ENCODE data around the gene CHD6. TPM values are rescaled to one million over a fixed set of nuclear protein-coding genes. Genes with fewer than 3 reads are reported as not detected.

CHD6 gene
- total RNA-seq, 6 experiments from 2014 or later = 24.7 to 28.9 (median 27.1) TPM

- H3K36me3 Mint-ChIP-seq (ENCODE audit: low read depth) = peaks cover 35% of the 10 kb centered on the region
- no peaks in the 10 kb centered on the region for H3K9me3 Mint-ChIP-seq
- no peak overlapping the region for H3K27ac Mint-ChIP-seq
- no peak for DNase-seq
- no peak overlapping the region for H3K4me3 Mint-ChIP-seq
- peaks cover 26% of the 10 kb centered on the region for H3K4me1 Mint-ChIP-seq (ENCODE audit: low read depth)
- TF ChIP-seq CTCF (IDR thresholded peaks at IDR 0.05) = no peak
- H3K27me3 Mint-ChIP-seq (ENCODE audit: insufficient read depth) = peaks cover 4% of the 10 kb centered on the region; the same call in 1 of the 2 replicates
These were observed 205.0 kb downstream of the CHD6 start for GRCh38 chr20:41413169-41413568.

GRCh38 chr20:41412324-41413120, 205.7 kb downstream of the CHD6 start:
- no peak for DNase-seq
- Mint-ChIP-seq H3K9me3 (no peaks in the 10 kb centered on the region), H3K4me1 (ENCODE audit: low read depth) (peaks cover 26% of the 10 kb centered on the region), H3K27ac (peak overlapping the region; percentile 68), H3K27me3 (ENCODE audit: insufficient read depth) (peaks cover 4% of the 10 kb centered on the region; the same call in 1 of the 2 replicates), H3K4me3 (no peak overlapping the region), H3K36me3 (ENCODE audit: low read depth) (peaks cover 28% of the 10 kb centered on the region)
- TF ChIP-seq CTCF (IDR thresholded peaks at IDR 0.05) = no peak

GRCh38 chr20:41411391-41411847, 206.8 kb downstream of the CHD6 start:
- Mint-ChIP-seq H3K4me3 (no peak overlapping the region), H3K9me3 (no peaks in the 10 kb centered on the region), H3K4me1 (ENCODE audit: low read depth) (peaks cover 26% of the 10 kb centered on the region), H3K36me3 (ENCODE audit: low read depth) (peaks cover 23% of the 10 kb centered on the region), H3K27me3 (ENCODE audit: insufficient read depth) (peaks cover 4% of the 10 kb centered on the region; the same call in 1 of the 2 replicates), H3K27ac (peak overlapping the region; percentile 68)
- peak; percentile 70 for DNase-seq
- TF ChIP-seq CTCF (IDR thresholded peaks at IDR 0.05) = peak; percentile 79

- H3K27ac Mint-ChIP-seq = no peak overlapping the region
- no peak for TF ChIP-seq CTCF (IDR thresholded peaks at IDR 0.05)
These were observed 209.2 kb downstream of the CHD6 start for GRCh38 chr20:41408986-41409385.

GRCh38 chr20:41408156-41408794, 209.9 kb downstream of the CHD6 start:
- Mint-ChIP-seq H3K27me3 (ENCODE audit: insufficient read depth) (peaks cover 2% of the 10 kb centered on the region; the same call in 1 of the 2 replicates), H3K4me3 (no peak overlapping the region), H3K36me3 (ENCODE audit: low read depth) (peaks cover 3% of the 10 kb centered on the region), H3K9me3 (no peaks in the 10 kb centered on the region), H3K27ac (no peak overlapping the region), H3K4me1 (ENCODE audit: low read depth) (peaks cover 26% of the 10 kb centered on the region)
- no peak for TF ChIP-seq CTCF (IDR thresholded peaks at IDR 0.05)
- DNase-seq = no peak

More at GRCh38 chr20:41408986-41409385, 209.2 kb downstream of the CHD6 start:
- no peak for DNase-seq
- H3K36me3 Mint-ChIP-seq (ENCODE audit: low read depth) = peaks cover 6% of the 10 kb centered on the region
- H3K27me3 Mint-ChIP-seq (ENCODE audit: insufficient read depth) = peaks cover 2% of the 10 kb centered on the region; the same call in 1 of the 2 replicates
- peaks cover 26% of the 10 kb centered on the region for H3K4me1 Mint-ChIP-seq (ENCODE audit: low read depth)
- H3K9me3 Mint-ChIP-seq = no peaks in the 10 kb centered on the region
- no peak overlapping the region for H3K4me3 Mint-ChIP-seq

Measured in HFFc6 (cell line).